ELF-1 (cell line): ENCODE measurements around the gene EXOC1.
A peak's percentile ranks its signal among the peaks of the same experiment; 100 is the strongest.
"Not testable (repeated sequence)": the region's sequence is repeated elsewhere in the genome, so short reads cannot be mapped to it uniquely, and the experiment has no call there.

ENCODE experiments used
- DNase-seq: peaks from one replicate; pipeline ENCODE4 v3.0.0-alpha.2; 2016; ENCODE audit warnings: low read depth, low spot score

EXOC1 gene

DNA sequence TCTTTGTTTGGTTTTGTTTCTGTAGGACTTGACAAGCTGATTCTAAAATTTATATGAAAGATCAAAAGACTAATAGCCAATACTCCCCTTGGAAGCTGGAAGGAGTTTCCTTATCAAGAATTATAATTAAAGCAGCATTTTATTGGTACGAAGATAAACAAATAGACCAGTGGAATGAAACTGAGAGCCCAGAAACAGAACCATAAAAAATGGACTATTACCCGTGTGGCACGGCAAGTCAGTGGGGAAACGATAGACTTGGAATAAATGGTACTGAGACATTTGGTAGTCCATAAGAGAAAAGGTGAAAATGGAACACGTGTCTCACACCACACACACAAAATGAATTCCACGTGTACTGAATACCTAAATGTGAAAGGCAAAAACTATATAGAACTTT, 52.9 kb downstream of the EXOC1 start:
- DNase-seq = no peak

DNA sequence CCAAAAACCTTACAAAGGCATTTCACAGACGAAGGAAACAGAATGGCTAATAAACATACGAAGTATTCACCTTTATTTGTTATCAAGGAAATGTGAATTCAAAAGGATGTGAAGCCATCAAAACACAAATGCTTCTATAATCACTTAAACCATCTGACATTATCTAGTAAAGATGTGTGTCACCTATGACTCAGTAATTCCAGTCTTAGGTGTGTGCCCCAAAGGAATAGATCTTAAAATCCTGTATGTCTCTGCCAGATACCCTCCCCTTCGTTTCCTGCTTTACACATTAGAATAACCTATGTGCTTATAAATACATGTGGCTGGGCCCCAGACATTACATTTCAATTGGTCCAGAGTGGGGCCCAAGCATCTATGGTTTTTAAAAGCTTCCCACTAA, 53.5 kb downstream of the EXOC1 start:
- DNase-seq = no peak

DNA sequence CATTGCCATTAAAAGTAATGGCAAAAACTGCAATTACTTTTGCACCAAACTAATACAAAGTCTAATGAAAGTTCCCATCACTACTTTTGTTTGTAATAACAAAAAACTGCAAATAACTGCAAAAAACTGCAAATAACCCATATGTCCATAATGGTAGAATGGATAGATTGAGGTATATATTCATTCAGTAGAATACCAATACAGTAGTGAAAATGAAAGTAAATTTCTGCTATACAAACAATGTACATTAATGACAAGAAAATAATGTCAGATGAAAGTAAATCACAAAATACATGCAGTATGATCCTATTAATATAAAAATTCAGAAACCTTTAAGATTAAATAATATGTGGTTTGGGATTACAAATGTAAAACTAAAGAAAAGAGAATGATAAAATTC, 54.0 kb downstream of the EXOC1 start:
- DNase-seq = no peak

DNA sequence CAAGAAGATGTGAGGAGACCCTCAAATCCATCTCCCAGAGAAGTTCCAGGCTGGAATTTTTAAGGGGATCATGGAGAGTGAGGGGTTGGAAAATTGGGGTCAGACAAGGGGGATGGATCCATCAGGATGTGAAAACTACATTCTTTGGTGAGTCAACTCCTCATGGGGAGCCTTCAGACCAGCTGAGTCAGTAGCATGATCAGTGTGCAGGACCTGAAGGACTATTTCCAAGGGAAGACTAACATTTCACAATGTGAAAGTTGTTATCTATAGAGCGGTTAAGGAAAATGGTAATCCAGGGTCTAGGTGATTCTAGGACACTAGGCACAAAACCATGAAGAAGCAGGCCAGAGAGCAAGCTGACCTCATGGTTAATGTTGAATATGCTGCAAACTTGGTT, 56.7 kb downstream of the EXOC1 start:
- DNase-seq = no peak

GRCh38 chr4:55912249-55912648, 58.8 kb downstream of the EXOC1 start:
- no peak for DNase-seq

- no peak for DNase-seq
Measured at GRCh38 chr4:55920571-55920970, 67.1 kb downstream of the EXOC1 start.

GRCh38 chr4:55921093-55921492, 67.6 kb downstream of the EXOC1 start:
- DNase-seq = no peak

- DNase-seq = no peak
Measured at GRCh38 chr4:55925241-55925640, 71.8 kb downstream of the EXOC1 start.

GRCh38 chr4:55926610-55927009, 73.2 kb downstream of the EXOC1 start:
- DNase-seq = peak; percentile 64

- DNase-seq = no peak
Measured at GRCh38 chr4:55927803-55928437, 74.5 kb downstream of the EXOC1 start.

DNA sequence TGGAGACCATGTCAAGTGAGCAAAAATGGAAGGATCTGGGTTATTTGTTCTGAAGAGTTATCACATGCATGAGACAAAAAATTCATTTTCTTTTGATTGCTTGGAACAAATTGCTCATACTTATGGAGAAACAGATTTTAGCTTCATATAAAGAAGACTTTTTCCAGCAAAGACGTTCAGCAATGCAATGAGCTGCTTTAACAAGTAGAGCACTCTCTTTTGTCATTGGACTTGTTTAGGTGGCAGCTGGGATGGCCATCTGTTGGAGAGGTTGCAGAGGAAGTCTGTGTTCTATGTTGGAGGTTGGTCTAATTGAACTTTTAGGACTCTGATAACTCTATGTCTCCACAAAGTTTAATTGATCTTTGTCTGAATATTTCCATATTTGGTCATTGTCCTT, 75.4 kb downstream of the EXOC1 start:
- no peak for DNase-seq

DNA sequence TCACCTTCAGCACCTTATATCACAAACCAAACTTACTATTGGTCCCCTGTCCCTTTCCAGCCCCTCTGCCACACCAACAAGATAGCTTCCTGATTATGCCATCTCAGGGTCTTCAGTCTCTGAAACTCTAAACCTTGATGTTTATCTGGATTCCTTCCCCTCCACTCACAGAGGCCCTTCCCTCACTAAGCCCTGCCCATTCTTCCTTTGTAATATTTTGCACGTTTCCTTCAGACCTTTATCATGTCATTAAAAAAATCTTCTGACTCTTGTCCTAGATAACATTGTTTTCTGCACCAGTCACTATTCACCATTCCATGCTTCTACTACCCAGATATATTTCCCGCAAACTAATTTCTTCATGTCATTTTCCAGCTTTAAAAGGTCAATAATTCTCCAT, 77.6 kb downstream of the EXOC1 start:
- DNase-seq = no peak

DNA sequence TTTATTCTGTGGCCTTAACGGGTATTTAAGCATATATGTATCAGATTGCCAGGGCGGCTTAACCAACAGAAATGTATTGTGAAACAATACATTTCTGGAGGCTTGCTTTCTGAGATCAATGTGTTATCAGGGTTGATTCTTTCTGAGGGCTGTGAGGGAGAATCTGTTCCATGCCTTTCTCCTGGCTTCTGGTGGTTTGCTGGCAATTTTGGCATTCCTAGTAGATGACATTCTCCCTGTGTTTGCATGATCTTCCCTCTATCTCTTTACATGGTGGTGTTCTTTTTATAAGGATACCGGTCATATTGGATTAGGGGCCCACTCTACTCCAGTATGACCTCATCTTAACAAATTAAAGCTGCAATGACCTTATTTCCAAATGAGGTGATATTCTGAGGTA, 78.4 kb downstream of the EXOC1 start:
- no peak for DNase-seq

DNA sequence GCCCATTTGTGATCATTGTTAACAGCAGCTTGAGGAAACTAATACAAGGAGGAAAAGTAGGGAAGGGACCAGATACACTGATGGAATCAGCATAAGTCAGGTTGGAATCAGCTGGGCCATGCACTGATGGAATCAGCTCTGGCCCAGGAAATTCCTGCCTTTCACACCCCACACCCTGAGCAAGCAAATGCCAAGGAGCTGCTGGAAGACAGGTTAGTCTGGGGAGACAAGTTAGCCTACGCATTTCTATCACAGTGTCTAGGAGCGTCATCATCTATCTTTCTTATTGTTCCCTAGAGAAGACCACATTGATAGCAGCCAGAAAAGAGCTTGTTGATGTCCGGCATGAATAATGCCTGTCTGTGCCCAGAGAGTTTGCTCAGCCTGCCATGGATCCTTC, 79.1 kb downstream of the EXOC1 start:
- peak; percentile 19 for DNase-seq

DNA sequence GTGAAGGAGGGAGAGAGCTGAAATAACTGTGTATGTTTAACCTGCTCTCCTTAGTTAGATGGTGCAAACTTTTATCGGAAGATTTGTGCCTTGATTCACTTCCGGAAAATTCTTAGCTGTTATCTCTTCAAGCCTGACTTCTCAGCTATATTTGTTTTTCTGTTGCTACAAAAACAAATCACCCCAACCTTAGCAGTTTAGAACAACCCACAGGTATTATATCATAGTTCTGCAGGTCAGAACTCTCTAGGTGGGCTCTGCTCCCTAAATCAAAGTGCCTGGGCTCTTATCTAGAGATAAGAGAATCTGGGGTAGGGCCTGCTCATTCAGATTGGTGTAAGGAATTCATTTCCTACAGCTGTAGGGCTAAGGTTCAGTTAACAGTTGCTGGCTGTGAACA, 80.2 kb downstream of the EXOC1 start:
- no peak for DNase-seq

DNA sequence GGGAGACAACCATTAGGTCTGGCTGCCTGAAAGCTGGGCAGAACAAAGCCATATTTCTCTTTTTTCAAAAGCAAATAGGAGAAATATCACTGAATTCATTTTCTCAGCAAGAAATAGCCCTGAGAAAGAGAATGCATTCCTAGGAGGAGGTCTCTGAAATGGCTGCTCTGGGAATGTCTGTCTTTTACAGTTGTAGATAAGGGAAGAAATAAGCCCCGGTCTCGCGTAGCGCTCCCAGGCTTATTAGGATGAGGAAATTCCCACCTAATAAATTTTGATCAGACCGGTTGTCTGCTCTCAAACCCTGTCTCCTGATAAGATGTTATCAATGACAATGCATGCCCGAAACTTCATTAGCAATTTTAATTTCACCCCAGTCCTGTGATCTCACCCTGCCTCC, 82.5 kb downstream of the EXOC1 start:
- not testable (repeated sequence) for DNase-seq

DNA sequence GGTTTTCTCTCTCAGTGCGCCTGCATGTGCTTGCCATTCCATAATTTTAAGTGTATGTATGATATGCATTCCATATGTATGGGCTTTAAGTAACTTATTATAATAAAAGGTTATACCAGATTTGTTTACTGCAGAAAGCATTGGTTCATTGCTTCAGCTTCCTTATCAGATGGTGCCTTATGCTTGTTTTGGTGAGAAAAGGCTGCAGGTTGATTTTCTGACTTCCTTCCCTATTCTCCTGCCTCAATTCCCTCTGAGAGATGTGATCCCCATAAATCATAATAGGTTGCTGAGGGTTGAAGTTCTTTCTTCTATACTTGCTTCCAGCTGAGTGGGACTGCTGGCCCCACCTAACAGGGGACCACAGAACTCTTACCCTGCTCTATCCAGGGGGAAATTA, 85.0 kb downstream of the EXOC1 start:
- DNase-seq = no peak

DNA sequence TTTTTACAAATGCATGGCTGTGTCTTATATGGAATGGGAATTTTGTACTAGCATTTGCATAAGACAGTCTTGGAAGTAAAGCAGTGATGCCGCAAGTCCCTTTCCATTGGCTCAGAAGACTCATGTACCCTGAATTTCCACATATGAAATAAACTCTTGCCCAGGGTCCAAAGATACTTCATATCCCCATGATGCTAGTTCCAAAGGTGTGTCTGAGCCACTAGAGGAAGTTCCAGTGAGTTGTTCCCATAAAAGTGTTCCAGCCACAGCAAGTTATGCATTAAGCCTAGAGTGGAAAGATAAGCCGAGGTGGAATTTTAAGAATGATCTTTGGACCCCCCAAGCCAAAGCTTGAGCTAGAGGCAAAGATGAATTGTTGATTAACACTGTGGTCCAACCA, 86.0 kb downstream of the EXOC1 start:
- no peak for DNase-seq

DNA sequence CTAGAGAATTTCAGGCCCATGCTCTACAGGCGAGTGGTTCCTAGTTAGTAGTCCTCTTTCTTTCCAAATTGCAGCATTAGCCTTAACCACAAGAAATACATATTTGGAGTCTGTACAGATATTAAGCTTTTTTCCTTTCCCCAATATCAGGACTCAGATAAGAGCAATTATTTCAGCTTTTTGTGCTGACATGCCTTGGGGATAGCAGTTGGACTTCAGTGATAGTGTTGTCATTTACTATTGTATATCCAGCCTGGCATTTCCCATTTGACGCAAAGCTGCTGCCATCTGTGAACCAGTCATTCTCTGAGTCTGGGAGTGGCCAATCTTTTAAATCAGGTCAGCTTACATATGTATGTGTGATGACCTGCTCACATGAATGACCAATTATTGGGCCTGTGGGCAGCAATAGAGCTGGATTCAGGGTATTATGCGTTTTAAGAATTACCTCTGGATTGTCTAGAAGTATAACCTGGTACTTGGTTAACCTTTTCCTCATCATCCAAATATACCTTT, 88.5 kb downstream of the EXOC1 start:
- DNase-seq = no peak

DNA sequence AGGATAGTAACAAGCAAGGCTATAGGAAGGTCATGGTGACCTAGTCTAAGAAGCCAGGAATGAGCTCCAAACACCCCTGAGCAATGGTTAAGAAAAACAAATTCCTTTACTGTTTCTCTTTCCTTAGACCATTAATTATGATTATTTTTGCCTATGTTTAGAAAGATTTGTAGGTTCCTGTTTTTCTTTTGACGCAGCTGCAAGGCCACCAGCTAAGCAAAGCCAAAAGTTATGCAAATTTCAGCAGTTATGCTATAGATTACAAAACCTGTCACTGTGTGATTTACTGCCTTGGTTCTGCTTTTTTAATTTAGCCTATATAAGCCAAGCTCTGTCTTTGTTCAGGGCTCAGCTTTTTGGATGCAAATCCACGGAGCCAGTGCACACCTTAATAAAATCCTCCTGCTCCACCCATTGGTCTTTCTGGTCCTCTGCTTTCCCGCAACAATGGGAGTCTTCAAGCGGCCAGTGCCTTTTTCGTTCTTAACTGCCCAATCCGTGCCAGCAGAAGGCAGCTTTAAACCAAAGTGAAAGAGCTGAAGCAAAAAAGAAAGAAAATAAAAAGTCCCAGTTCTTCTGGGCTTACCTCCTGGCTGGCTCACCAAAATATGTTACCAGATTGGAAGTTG, 93.9 kb downstream of the EXOC1 start:
- DNase-seq = no peak

- no peak for DNase-seq
Measured at GRCh38 chr4:55947912-55948725, 94.7 kb downstream of the EXOC1 start.

GRCh38 chr4:55948726-55949481, 95.5 kb downstream of the EXOC1 start, which contains the start of gene CEP135:
Gene CEP135, plus strand, starts transcription at chr4:55948945. Its CDS starts 3,186 bp downstream, at chr4:55952131.
- peak; percentile 98 for DNase-seq
